GM18861 (cell line): ENCODE measurements around the gene RPAIN.

Experiments used
- ATAC-seq: cut with Tn5 transposase; IDR thresholded peaks from one replicate; pipeline ENCODE4 v1.9.1; 2021; ENCODE audit not compliant: unreplicated experiment

Gene RPAIN

GRCh38 chr17:5419959-5420653, at the start of gene RPAIN:
Gene RPAIN, plus strand, starts transcription at chr17:5420182. Its CDS starts 29 bp downstream, at chr17:5420211.
- ATAC-seq, result peak; percentile 34

GRCh38 chr17:5370411-5370810, 49.6 kb upstream of the RPAIN start:
- ATAC-seq, result no peak

- no peak for ATAC-seq
These were observed 46.9 kb upstream of the RPAIN start for GRCh38 chr17:5373112-5373511.

DNA sequence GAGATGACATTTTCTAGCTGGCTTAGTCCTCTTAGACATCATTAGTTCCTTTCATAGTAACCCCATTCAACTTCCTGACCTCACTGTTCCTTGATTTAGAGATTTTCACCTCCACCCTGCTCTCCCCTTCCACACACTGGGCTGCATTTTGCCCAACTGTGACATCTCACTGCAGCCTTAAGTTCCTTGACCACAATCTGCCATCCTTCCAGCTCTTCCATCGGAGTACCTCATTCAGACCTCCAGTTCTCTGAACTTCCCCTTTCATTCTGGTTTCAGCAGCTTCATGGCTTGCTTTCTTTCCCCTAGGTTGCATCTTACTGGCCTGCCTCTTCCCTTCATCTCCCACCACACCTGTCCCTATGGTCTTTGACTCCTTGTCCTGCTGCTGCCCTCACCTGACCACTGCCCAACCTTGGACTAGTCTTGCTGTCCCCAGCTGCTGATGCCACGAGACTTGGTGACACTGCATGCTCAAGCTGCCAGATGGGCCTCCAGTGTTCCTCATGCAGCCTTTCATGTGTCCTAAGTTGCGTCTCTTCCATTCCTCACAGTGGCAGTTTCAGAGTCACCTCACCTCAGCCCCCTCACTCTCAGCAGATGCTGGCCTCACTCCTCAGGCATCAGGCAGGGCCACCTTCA, 41.3 kb upstream of the RPAIN start:
- ATAC-seq, result no peak

DNA sequence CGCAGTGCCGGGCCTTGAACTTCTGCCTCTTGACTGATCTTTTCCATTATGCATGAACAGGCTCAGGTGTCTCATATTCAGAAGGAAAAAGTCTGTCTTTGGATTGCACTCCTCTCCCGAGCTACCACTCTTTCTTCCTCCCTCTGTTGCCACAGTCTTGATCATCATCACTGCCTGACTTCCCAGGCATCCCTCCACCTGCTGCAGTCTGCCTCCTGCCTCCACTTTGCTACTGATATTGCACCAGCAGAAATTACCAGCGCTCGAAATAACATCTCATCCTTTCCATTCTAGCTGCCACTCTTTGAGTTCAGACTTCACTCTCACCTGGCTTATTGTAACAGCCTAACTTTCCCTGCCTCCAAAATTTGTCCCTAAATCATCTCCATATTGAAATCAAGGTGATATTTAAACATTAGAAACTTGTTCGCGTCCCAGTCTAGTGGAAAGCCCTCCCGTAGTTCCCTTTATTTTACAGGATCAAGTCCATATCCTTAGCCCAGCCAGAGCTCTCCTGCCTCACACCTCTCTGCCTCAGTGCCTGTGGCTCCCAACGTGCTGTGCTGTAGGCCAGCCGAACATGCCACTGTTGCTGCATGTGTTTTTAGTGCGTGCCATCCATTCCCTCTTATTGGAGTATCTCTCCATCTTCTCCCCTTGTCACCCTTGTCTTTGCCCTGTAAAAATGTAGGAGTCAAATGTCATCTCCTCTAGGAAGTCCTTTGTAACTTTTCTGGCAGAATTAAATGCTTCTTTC, 40.5 kb upstream of the RPAIN start:
- ATAC-seq, result no peak

GRCh38 chr17:5380491-5381135, 39.4 kb upstream of the RPAIN start:
- ATAC-seq, result no peak

DNA sequence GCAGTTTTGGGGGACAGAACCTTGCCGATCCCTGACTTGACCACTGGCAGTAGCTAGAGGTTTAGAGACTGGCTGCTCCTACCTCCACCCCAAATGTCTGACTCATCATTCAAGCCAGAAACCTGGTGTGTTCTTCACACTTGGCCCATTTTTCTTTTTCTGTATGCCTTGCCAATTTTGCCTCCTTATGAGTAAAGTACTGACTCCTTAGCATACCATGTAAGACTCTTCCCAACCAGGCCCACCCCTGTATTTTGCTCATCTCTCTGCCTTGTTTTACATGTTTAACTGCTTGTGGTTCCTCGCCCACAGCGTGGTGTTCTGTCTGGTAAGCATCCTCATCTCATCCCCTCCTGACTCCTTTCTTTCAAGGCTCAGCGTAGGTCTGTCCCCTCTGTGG, 38.4 kb upstream of the RPAIN start:
- no peak for ATAC-seq

- no peak for ATAC-seq
These were observed 28.3 kb upstream of the RPAIN start for GRCh38 chr17:5391678-5392077.

DNA sequence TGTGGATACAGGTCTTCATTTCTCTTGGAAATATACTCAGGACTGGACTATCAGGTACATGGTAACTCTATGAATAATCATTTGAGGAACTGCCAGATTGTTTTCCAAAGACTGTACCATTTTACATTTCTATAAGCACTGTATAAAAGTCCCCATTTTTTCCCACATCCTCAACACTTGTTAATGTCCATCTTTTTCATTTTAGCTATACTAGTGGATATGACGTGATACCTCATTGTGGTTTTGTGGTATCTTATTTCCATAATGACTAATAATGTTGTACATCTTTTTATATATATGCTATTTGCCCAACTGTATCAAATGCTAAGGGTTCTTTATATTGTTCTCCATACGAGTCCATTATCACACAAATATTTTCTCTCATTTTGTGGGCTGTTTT, 23.4 kb upstream of the RPAIN start:
- no peak for ATAC-seq

GRCh38 chr17:5399767-5400166, 20.2 kb upstream of the RPAIN start:
- no peak for ATAC-seq

- ATAC-seq, result no peak
These were observed 14.6 kb upstream of the RPAIN start for GRCh38 chr17:5405400-5405799.

DNA sequence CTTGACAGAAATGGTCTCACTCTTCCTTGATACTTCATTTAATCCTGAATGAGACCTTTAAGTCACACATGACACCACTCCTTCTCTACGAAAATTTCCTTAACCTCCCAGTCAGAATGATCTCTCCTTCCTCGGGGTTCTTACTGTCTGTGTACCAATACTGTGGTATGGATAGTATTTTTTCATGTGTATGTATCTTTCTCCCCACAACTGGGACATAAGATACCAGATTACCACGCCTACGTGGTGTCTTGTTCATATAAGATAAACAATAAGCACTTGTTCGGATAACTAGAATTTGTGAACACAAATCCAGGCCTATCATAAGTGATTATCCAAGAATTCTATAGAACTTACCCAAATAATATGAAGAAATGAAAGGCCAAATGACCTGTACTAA, 11.8 kb upstream of the RPAIN start:
- ATAC-seq, result no peak

- no peak for ATAC-seq
These were observed 9.2 kb upstream of the RPAIN start for GRCh38 chr17:5410594-5411272.

GRCh38 chr17:5413682-5414081, 6.3 kb upstream of the RPAIN start:
- ATAC-seq, result no peak

DNA sequence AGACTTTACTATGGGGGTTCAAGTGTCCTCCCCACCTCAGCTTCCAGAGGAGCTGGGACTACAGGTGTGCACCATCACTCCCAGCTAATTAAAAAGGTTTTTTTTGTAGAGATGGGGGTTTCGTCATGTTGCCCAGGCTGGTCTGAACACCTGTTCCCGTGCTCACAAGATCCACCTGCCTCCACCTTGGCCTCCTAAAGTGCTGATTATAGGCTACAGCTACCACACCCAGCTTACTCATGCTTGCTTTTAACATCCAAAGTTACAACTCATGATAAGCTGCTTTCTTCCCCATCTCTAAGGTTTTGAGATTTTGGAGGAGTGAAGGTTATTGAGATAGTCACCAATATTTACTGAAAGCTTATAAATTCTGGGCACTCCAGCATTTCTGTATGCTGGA, 3.1 kb upstream of the RPAIN start:
- ATAC-seq, result no peak

DNA sequence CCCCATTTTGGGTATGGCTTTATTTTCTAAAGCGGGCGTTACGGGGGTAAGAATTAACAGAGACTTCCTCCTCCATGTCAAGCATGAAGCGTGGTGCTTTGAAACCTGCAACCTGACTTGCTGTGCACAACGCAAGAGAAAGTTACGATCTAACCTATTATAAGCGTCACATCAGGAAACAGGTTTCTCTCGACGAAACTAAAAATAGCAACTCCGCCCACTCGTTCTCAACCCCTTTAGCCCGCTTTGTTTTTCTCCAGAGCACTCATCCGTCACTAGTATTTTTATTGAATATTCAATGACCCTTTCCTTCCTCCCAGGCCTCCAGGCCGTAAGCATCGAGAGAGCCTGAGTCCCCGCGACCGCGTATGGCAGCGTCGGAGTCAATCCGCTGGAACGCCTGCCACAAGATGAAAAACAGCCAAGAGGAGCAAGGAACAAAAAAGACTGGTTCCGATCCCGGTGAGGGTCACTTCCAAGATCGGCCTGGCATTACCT, 1.1 kb upstream of the RPAIN start:
- peak; percentile 44 for ATAC-seq

DNA sequence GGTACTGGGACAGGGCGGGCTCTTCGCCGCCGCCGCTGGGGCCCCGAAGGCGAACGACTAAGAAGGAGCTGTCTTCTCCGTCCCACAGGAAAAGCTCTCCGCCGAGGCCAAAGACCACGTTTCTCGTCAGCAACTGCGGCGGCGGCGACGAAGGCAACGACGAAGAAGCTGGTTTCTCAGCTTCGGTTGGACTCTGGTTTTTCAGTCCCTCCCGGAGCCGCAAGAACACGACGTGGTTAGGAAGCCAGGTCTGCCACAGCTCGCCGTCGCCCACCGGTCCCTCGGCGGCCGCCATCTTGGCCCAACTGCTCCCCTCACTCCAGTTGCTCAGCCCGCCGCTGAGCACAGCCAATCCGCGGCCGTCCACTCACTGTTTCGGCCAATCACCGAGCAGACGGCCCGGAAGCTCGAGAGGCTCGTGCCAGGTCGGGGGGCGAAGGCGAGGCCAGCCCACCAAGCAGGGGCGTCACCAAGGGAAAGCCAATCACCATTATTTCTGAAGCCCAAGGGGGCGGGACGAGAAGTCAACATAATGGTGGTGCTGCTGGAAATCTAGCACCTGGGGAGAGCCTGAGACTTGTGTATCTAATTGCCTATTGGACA, 525 bp upstream of the RPAIN start, which contains the start of gene NUP88:
TSS of gene NUP88 (minus strand) at position 307 of the 603 bp plus-strand sequence. CDS start at position 295, 12 bp downstream.
- ATAC-seq, result peak; percentile 70

DNA sequence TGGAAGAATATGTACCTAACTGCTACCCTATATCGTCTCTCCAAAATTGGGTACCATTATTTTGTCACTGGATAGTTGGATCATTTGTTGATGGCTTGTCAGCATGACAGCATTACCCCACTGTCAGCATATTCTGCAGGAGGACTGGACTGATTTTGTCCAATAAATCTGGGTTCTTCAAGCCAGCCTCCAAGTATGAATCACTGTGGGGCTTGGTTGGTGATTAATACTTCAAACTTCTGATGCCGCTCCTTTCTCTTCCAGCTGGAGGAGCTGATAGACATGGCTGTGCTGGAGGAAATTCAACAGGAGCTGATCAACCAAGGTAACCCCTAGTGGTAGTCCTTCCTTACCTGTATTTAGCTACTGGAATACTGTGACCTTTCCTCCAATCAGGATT, 2.5 kb downstream of the RPAIN start:
- no peak for ATAC-seq

GRCh38 chr17:5424909-5425308, 4.9 kb downstream of the RPAIN start:
- no peak for ATAC-seq

DNA sequence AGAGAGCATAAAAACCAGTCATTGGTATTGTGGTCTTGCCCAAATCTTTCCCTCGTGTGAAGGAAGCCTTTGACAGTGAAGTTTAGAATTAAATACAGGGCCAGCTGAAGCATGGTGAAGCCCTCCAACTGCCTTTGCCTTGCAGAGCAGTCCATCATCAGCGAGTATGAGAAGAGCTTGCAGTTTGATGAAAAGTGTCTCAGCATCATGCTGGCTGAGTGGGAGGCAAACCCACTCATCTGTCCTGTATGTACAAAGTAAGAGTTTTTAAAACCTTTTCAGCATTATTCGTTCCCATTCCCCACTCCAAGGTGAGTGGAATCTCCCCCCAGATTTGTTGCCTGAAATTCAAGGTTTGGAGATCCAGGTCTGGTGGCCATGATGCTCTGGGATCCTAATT, 5.8 kb downstream of the RPAIN start:
- ATAC-seq, result no peak
